Measurements from ENCODE around the gene PLD2.
"Not testable (repeated sequence)": the region's sequence is repeated elsewhere in the genome, so short reads cannot be mapped to it uniquely, and the experiment has no call there.

Gene PLD2

DNA sequence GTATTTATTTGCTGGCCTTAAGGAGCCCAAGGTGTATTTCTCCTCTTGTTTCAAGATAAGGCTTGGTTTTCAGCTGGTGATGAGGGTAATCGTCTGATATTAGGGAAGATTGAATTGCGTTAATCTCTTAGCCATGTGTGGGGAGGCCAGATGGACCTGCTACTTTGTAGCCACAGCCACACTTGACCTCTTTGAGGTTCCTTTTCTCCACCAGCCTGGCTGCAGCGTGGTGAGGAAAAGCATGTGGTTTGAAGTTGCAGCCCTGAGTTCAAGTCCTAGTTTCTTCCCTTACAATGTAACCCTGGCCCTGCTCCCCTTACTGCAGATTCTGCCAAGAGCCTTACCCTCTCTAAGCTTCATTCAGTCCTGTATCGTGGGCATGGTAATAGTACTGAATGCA, 29.3 kb downstream of the PLD2 start:
- no peak for DNase-seq (ENCODE audit: low read depth)

DNA sequence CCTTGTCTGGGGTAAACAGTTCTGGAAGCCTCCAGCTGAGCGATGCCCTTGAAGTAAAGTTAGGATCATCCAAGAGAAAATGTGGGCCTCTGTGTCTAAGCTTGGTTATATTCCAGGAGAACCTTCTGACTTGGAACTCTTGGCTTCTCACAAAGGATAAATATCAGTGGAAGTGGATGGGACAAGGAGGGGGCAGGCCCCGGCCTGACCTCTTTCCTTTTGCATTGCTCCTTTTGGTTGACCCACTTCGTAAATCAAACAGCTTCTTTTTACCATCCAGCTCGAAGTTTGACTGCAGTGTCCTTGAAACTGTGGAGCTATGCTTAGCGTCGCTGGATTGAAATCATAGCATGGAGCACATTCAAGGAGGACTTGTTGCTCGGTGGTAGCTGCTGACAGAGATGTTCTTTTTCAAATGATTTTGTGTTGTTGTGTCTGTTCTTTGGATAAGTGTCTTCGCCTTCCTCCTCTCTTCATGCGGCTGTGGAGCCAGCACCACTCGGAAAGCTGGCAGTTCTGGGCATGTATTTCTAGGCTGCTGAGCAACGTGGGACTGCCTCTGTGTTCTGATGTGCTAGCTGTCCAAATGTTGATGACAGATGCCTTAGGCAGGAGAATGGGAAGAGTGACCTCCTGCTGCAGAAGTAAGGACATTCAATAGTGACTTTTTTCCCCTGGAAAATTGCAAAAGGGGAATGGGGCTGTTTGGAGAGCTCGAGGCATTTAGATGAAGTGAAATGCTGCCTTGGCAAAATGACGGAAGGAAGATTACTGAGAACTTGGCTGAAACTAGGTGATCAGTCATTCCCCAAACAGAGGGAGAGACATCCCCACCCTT, 30.7 kb downstream of the PLD2 start:
- no peak for DNase-seq (ENCODE audit: low read depth)

DNA sequence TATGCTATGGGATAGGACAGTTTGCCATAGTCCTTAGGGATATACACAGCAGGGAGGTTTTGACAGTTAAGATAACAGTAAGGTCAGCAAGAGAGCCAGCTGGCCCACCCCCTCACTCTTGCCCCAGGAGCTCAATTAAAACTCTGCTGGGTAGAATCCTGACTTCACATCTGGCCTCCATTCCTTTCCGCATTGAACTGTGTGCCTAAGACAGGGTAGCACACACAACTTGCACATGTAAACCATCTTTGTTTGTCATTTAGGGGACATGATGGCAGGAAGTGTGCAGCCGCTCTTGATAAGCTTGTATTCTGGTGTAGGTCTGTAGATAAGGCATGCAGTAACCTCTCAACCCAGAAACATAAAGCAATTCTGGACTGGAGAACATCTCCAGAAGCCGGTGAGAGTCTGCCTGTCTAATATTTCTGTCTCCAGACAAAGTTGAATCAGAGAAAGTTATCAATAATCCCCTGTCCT, 31.4 kb downstream of the PLD2 start:
- no peak for DNase-seq (ENCODE audit: low read depth)

DNA sequence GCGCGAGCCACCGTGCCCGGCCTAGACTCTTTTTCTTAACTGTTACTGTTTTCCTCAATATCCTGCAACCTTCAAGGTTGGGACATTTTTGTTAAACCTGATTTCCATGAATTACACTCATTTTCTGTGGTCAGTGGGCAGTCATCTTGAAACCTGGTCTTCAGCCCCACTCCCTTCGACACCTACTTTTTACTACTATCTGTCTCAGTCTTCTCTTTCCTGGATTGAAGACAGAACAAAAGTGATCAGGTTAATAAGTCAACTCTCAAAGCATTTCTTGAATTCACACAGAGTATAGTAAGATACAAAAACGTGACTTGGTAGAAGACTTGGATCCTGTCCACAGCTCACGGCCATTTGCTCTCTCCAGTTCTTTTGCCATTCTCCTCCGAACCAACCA, 32.3 kb downstream of the PLD2 start:
- no peak for DNase-seq (ENCODE audit: low read depth)

DNA sequence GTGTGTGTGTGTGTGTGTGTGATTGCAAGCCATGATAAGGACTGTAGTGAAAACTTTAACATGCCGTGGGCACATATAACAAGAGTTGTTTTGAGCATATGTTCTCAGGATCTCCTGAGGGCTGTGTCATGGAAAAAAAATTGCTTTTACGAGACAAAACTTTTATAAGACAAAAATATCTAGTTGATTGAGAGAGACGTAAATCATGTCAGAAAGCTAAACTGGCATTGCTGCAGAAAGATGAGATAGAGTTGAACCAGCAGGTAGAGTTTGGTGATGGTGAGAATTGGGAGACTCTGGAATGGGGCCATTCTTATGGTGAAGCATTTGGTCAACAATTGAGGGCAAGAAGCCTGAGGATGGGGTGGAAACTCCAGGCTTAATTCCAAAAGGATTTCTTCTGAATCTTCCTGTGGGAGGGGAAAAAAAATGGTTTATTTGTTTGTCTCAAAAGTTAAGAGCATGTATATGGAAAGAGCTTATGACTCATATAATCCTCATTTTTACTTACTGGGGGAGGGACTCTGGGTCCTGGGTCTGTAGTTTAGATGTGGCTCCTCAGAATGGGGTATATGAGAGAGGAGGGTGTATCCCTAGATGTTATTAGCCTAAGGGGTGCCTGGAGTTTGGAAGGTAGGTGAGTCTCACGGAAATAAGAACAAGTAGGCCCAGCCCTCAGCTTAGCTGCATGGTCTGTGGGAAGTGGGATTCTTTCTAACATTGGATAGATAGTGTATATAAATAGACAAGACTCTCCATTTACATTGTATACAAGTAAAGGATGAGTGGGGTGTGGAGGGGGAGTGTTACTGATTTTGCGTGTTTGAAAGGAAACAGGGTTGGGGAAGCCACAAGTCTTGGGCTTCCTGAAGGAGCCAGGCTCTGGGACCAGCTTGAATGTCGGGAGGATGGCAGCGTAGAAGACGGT, 33.3 kb downstream of the PLD2 start:
- no peak for DNase-seq (ENCODE audit: low read depth)

- DNase-seq (ENCODE audit: low read depth) = no peak
Observed at GRCh38 chr17:4840893-4841242, 33.9 kb downstream of the PLD2 start.

DNA sequence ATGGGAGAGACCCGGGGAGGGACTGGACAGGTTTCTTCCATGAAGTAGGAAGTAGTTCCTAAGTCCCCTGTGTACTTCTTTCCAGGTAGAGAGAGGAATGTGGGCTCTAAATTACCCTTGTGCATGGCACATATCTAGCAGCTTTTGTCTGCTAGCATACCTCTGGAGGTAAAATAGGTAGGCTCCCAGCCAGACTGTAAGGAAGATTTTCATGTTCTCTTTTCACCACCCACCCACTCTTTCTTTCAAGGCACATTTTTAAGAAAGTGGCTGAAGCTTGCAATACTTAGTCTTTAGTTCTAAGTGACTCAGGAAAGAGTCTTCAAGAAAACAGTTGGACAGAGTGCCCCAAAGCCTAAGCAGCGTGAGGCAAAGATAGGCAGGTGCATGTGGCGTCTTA, 35.4 kb downstream of the PLD2 start:
- no peak for DNase-seq (ENCODE audit: low read depth)

DNA sequence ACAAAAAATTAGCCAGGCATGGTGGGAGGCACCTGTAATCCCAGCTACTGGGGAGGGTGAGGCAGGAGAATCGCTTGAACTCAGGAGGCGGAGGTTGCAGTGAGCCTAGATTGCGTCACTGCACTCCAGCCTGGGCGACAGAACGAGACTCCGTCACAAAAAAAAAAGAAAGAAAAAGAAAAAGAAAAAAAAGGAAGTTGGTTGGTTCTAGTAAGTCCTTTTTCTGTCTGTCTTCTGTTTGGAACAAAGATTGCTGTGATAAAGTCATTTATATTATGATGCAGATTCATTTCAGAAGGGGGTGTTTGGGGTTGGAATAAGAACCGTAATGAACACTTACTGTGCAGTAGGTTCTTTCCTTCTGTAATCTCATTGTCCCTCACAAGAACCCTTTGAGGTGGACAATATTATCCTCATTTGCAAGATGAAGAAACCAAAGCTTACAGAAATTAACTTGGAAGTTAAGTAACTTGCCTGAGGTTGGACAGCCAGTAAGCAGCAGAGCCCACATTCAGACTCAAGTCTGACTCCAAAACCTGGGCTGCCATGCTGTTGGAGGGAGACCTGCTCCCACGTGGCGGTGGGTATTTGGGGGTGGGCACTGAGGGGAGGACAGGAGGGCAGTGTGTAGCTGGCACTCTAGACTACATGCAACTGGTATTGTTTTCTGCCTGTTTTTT, 36.5 kb downstream of the PLD2 start:
- DNase-seq (ENCODE audit: low read depth) = no peak

GRCh38 chr17:4845118-4845517, 38.2 kb downstream of the PLD2 start:
- no peak for DNase-seq (ENCODE audit: low read depth)

- DNase-seq (ENCODE audit: low read depth) = no peak
Observed at GRCh38 chr17:4846635-4847390, 39.9 kb downstream of the PLD2 start.

- no peak for DNase-seq (ENCODE audit: low read depth)
Observed at GRCh38 chr17:4849011-4849536, 42.1 kb downstream of the PLD2 start.

GRCh38 chr17:4850246-4850645, 43.3 kb downstream of the PLD2 start:
- no peak for DNase-seq (ENCODE audit: low read depth)

- DNase-seq (ENCODE audit: low read depth) = no peak
Observed at GRCh38 chr17:4851084-4851483, 44.1 kb downstream of the PLD2 start.

- DNase-seq (ENCODE audit: low read depth) = no peak
Observed at GRCh38 chr17:4852567-4853207, 45.7 kb downstream of the PLD2 start.

- DNase-seq (ENCODE audit: low read depth) = no peak
Observed at GRCh38 chr17:4853208-4853671, 46.3 kb downstream of the PLD2 start.

DNA sequence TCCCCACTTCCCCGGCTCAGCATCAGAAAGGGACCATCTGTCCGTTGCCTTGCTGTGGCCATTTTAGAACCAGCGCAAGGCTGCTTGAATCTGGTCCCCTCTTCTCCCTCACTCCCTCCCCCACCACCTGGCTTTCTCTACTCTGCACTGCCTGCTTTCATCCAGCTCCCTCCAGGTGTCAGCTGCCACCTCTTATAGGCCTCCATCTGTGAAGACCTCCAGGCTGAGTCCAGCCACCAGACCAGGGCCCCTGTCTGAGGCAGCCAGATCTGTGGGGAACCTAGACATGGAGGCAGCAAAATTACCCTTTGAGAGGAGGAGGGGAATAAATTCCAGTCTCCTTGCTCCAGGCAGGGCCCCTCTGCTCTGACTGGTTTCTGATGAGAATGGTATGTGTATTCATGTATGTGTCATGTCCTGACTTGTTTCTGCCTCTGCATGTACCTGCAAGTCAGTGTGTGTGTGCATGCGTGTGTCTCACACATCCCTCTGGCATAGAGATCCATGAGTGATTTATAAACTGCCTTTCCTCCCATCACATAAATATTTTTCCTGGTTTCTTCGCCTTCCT, 47.2 kb downstream of the PLD2 start:
- no peak for DNase-seq (ENCODE audit: low read depth)

- no peak for DNase-seq (ENCODE audit: low read depth)
Observed at GRCh38 chr17:4856271-4856936, 49.5 kb downstream of the PLD2 start.

- no peak for DNase-seq (ENCODE audit: low read depth)
Observed at GRCh38 chr17:4856937-4857314, 50.0 kb downstream of the PLD2 start.

- not testable (repeated sequence) for DNase-seq (ENCODE audit: low read depth)
Observed at GRCh38 chr17:4857347-4857746, 50.4 kb downstream of the PLD2 start.
